ENCODE data around the gene SLC24A3.

SLC24A3 gene

DNA sequence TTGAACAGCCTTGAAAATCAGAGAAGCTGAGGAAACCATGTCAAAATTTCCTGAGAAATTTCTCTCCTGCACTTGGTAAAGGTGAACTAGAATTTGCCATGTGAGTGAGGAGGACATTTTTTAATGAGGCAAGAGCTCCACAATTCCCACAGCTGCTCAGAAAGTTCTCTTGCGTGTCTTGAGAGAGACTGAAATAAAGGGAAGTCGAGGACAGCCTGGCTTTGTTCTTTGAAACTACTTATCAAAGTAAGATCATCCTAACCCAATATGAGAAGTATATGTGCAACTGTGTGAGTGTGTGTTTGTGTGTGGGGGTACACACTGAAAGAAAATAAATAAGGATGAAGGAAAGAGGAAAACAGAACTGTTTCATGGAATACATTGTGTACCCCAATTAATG, 163.4 kb downstream of the SLC24A3 start:
- Histone ChIP-seq H3K4me1 (ENCODE audit: control insufficient read depth, insufficient read depth, low read length) (no peaks in the 10 kb centered on the region), H3K27ac (ENCODE audit: extremely low read depth, low read depth, low read length) (no peak overlapping the region), H3K4me3 (ENCODE audit: low read depth, low read length) (no peak overlapping the region), H3K36me3 (ENCODE audit: control insufficient read depth in 2 of 2, insufficient read depth in 1 of 2, low read length in 2 of 2) (no peaks in the 10 kb centered on the region), H3K9me3 (ENCODE audit: control insufficient read depth, insufficient read depth, low read depth, low read length) (no peaks in the 10 kb centered on the region)
- TF ChIP-seq ZFP69B (tag by site-specific recombination; IDR thresholded peaks at IDR 0.05) (no peak), ZNF221 (tag by site-specific recombination; IDR thresholded peaks at IDR 0.05; ENCODE audit: borderline replicate concordance) (no peak), ZNF324 (tag by site-specific recombination; IDR thresholded peaks at IDR 0.05) (no peak), HOXA7 (CRISPR knock-in tag; IDR thresholded peaks at IDR 0.05; ENCODE audit: borderline replicate concordance) (no peak), ZNF830 (tag by site-specific recombination; IDR thresholded peaks at IDR 0.05; ENCODE audit: low read depth) (no peak), MZF1 (tag by site-specific recombination; IDR thresholded peaks at IDR 0.05; ENCODE audit: borderline replicate concordance) (no peak), ZFP3 (tag by site-specific recombination; IDR thresholded peaks at IDR 0.05; ENCODE audit: low read depth) (no peak), ZBTB11 (tag by site-specific recombination; conservative IDR thresholded peaks at IDR 0.05; ENCODE audit: low read depth) (no peak), SP2 (tag by site-specific recombination; IDR thresholded peaks at IDR 0.05) (no peak)
- TF ChIP-seq, protein P1, sequence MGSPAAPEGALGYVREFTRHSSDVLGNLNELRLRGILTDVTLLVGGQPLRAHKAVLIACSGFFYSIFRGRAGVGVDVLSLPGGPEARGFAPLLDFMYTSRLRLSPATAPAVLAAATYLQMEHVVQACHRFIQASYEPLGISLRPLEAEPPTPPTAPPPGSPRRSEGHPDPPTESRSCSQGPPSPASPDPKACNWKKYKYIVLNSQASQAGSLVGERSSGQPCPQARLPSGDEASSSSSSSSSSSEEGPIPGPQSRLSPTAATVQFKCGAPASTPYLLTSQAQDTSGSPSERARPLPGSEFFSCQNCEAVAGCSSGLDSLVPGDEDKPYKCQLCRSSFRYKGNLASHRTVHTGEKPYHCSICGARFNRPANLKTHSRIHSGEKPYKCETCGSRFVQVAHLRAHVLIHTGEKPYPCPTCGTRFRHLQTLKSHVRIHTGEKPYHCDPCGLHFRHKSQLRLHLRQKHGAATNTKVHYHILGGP (tag by site-specific recombination; IDR thresholded peaks at IDR 0.05): no peak
- ChIA-PET CTCF (no interaction called here), POLR2A (no interaction called here)

- ChIA-PET CTCF (no interaction called here), POLR2A (no interaction called here)
- Histone ChIP-seq H3K4me1 (ENCODE audit: control insufficient read depth, insufficient read depth, low read length) (no peaks in the 10 kb centered on the region), H3K36me3 (ENCODE audit: control insufficient read depth in 2 of 2, insufficient read depth in 1 of 2, low read length in 2 of 2) (no peaks in the 10 kb centered on the region), H3K4me3 (ENCODE audit: low read depth, low read length) (no peak overlapping the region), H3K27ac (ENCODE audit: extremely low read depth, low read depth, low read length) (no peak overlapping the region), H3K9me3 (ENCODE audit: control insufficient read depth, insufficient read depth, low read depth, low read length) (no peaks in the 10 kb centered on the region)
- TF ChIP-seq ZNF549 (tag by site-specific recombination; IDR thresholded peaks at IDR 0.05): no peak
- no peak for TF ChIP-seq SP7 (tag by site-specific recombination; IDR thresholded peaks at IDR 0.05)
- TF ChIP-seq ZNF555 (tag by site-specific recombination; conservative IDR thresholded peaks at IDR 0.05): no peak
- no peak for TF ChIP-seq ZNF133 (tag by site-specific recombination; IDR thresholded peaks at IDR 0.05)
- no peak for TF ChIP-seq HOXA7 (CRISPR knock-in tag; IDR thresholded peaks at IDR 0.05; ENCODE audit: borderline replicate concordance)
- TF ChIP-seq ZBTB1 (tag by site-specific recombination; IDR thresholded peaks at IDR 0.05): no peak
- no peak for TF ChIP-seq ZNF596 (tag by site-specific recombination; IDR thresholded peaks at IDR 0.05)
- no peak for TF ChIP-seq ZNF114 (tag by site-specific recombination; IDR thresholded peaks at IDR 0.05)
Measured at GRCh38 chr20:19376451-19377229, 164.2 kb downstream of the SLC24A3 start.

- Histone ChIP-seq H3K4me1 (ENCODE audit: control insufficient read depth, insufficient read depth, low read length) (no peaks in the 10 kb centered on the region), H3K36me3 (ENCODE audit: control insufficient read depth in 2 of 2, insufficient read depth in 1 of 2, low read length in 2 of 2) (no peaks in the 10 kb centered on the region), H3K27ac (ENCODE audit: extremely low read depth, low read depth, low read length) (no peak overlapping the region), H3K4me3 (ENCODE audit: low read depth, low read length) (no peak overlapping the region), H3K9me3 (ENCODE audit: control insufficient read depth, insufficient read depth, low read depth, low read length) (no peaks in the 10 kb centered on the region)
- CTCF ChIA-PET: interaction anchor here (0.6 kb wide), 1 partner anchor 63 kb away, joined by 3 read pairs; no protein-coding TSS in a partner anchor
- POLR2A ChIA-PET: no interaction called here
- no peak for TF ChIP-seq ZNF518A (tag by site-specific recombination; conservative IDR thresholded peaks at IDR 0.05; ENCODE audit: low read depth)
- no peak for TF ChIP-seq ZNF121 (tag by site-specific recombination; IDR thresholded peaks at IDR 0.05)
- no peak for TF ChIP-seq ZNF791 (tag by site-specific recombination; IDR thresholded peaks at IDR 0.05)
- TF ChIP-seq KLF7 (tag by site-specific recombination; IDR thresholded peaks at IDR 0.05; ENCODE audit: borderline replicate concordance): no peak
Measured at GRCh38 chr20:19378058-19378457, 165.6 kb downstream of the SLC24A3 start.
